HepG2 (cell line): ENCODE measurements around the gene TSPYL6. TPM values are rescaled to one million over a fixed set of nuclear protein-coding genes. Genes with fewer than 3 reads are reported as not detected.

ENCODE experiments used
- ATAC-seq: fragments of 200-7000 bp; cut with Tn5 transposase; 3 replicates; pipeline ENCODE4 v1.9.1; 2020; ENCODE audit warnings: mild to moderate bottlenecking, moderate library complexity
- BruUV-seq: library from RNA; stranded (reverse); fragments of 400-500 nt; replicated peaks from 2 replicates; lab custom pipeline; 2021; lab: Mats Ljungman, UMichigan
- CTCF ChIA-PET: fragments of 300-600 bp; formaldehyde crosslinking; extraction: SDS; loops from one replicate; lab custom pipeline; 2021; ENCODE audit warnings: low total read pairs, inconsistent platforms, low intra/inter-chr PET ratio; lab: Yijun Ruan, JAX
- POLR2A ChIA-PET: fragments of 350-600 bp; sonication (Branson Sonifier 250); formaldehyde crosslinking; loops from one replicate; lab custom pipeline; 2020; ENCODE audit warnings: antibody characterized with exemption, inconsistent platforms; lab: Yijun Ruan, JAX
- DNase-seq: peaks from one replicate; pipeline ENCODE4 v3.0.0-alpha.2; 2015; ENCODE audit warnings: low spot score
- FAIRE-seq: peaks from 3 replicates; lab custom pipeline; 2011; peaks lifted over from hg19 to GRCh38; lab: Jason Lieb, UNC
- H2AFZ ChIP-seq: one replicate; pipeline ENCODE4 v1.6.1; 2011; ENCODE audit warnings: low read length, inconsistent platforms
- H3K27ac ChIP-seq: fragments of 300-600 bp; 3 replicates; pipeline ENCODE4 v1.8.0; 2011; ENCODE audit warnings: mixed run types, mild to moderate bottlenecking, mixed read lengths, low read length, inconsistent platforms; ENCODE audit not compliant: insufficient read depth; ENCODE audit errors: extremely low read length
- H3K27me3 ChIP-seq, 2 experiments: fragments of 200-600 bp in 1 of 2; 2 replicates in 1 of 2; 3 replicates in 1 of 2; pipeline versions ENCODE4 v1.6.0 to v1.8.0; 2011; ENCODE audit warnings: low read length in 2 of 2, mild to moderate bottlenecking in 2 of 2, moderate library complexity in 2 of 2, inconsistent platforms in 1 of 2; ENCODE audit not compliant: insufficient read depth in 2 of 2, control insufficient read depth in 1 of 2
- H3K36me3 ChIP-seq, 2 experiments: fragments of 200-600 bp in 1 of 2; replicated peaks in 1 of 2; 2 replicates in 1 of 2; 3 replicates in 1 of 2; pipeline versions ENCODE4 v1.5.1 to v1.8.0; 2011; ENCODE audit warnings: low read length in 2 of 2, inconsistent platforms in 1 of 2; ENCODE audit not compliant: insufficient read depth in 2 of 2, control insufficient read depth in 1 of 2
- H3K4me1 ChIP-seq: 2 replicates; pipeline ENCODE4 v1.5.1; 2012; ENCODE audit warnings: low read length, inconsistent platforms; ENCODE audit not compliant: insufficient read depth
- H3K4me2 ChIP-seq: 2 replicates; pipeline ENCODE4 v1.6.0; 2011; ENCODE audit warnings: low read depth, low read length, inconsistent platforms
- H3K4me3 ChIP-seq, 3 experiments: fragments of 200-600 bp in 1 of 3; sonication (generic), shearing (Covaris generic) in 1 of 3; replicated peaks in 1 of 3; 2 replicates each; pipeline ENCODE4 v1.5.1; 2011 to 2016; ENCODE audit warnings: low read length in 3 of 3, inconsistent platforms in 2 of 3, low read depth in 2 of 3, mild to moderate bottlenecking in 2 of 3, control low read depth in 1 of 3, mixed read lengths in 1 of 3; ENCODE audit not compliant: insufficient read depth in 1 of 3
- H3K79me2 ChIP-seq: one replicate; pipeline ENCODE4 v1.6.1; 2011; ENCODE audit warnings: low read length, inconsistent platforms; ENCODE audit not compliant: insufficient read depth
- H3K9ac ChIP-seq: 2 replicates; pipeline ENCODE4 v1.6.0; 2011; ENCODE audit warnings: mild to moderate bottlenecking, low read depth, low read length, inconsistent platforms; ENCODE audit not compliant: insufficient read depth
- H3K9me3 ChIP-seq: 2 replicates; pipeline ENCODE4 v1.5.1; 2012; ENCODE audit warnings: mild to moderate bottlenecking, low read length
- H4K20me1 ChIP-seq: 2 replicates; pipeline ENCODE4 v1.6.0; 2011; ENCODE audit warnings: inconsistent platforms, mild to moderate bottlenecking, low read length, moderate library complexity; ENCODE audit not compliant: insufficient read depth
- MBD4 ChIP-seq: IDR thresholded peaks from 2 replicates; pipeline ENCODE4 v1.6.1; 2012; ENCODE audit warnings: low read length, inconsistent platforms, borderline replicate concordance
- PCBP1 ChIP-seq: fragments of 200-400 bp; formaldehyde crosslinking; IDR thresholded peaks from 2 replicates; pipeline ENCODE4 v1.6.1; 2017; ENCODE audit warnings: mild to moderate bottlenecking, low read depth, low read length, borderline replicate concordance
- XRCC5 ChIP-seq: fragments of 200-400 bp; formaldehyde crosslinking; optimal IDR thresholded peaks from 2 replicates; pipeline ENCODE3; 2017; ENCODE audit warnings: mild to moderate bottlenecking, low read length
- ZMYM3 ChIP-seq: sonication (generic); formaldehyde crosslinking; IDR thresholded peaks from 2 replicates; pipeline ENCODE4 v1.5.1; 2020; ENCODE audit warnings: mild to moderate bottlenecking, missing genetic modification reagents
- ZNF138 ChIP-seq: sonication (generic); formaldehyde crosslinking; IDR thresholded peaks from 2 replicates; pipeline ENCODE4 v1.5.0; 2020; ENCODE audit warnings: mild to moderate bottlenecking, low read depth, missing genetic modification reagents
- ZNF326 ChIP-seq: sonication (generic); formaldehyde crosslinking; IDR thresholded peaks from 2 replicates; pipeline ENCODE4 v1.4.0; 2020; ENCODE audit warnings: missing genetic modification reagents, borderline replicate concordance
- WGBS: methylation state at CpG from one replicate; pipeline ENCODE4 v1.1.6; 2017; ENCODE audit warnings: low lambda C conversion rate; 5-methylcytosine and 5-hydroxymethylcytosine counted together
- in situ Hi-C: cut with HindIII; loops from 2 replicates; pipeline ENCODE4 v1.10.0; 2017; ENCODE audit warnings: low pct_unique_long_range_greater_than_20kb; ENCODE audit not compliant: extremely low pct_ligation_motif_present
- intact Hi-C: fragments of 100-400 bp; cut with micrococcal nuclease; formaldehyde crosslinking; loops from one replicate; pipeline ENCODE4 v1.10.0; 2022; ENCODE audit not compliant: unreplicated experiment
- polyA plus RNA-seq, 8 experiments: library from polyadenylated mRNA; depleted of rRNA in 3 of 8; stranded (reverse) in 7 of 8; unstranded in 1 of 8; fragments of >200 nt; fragmentation: Illumina TruSeq in 4 of 8; extraction: Trizol in 4 of 8; gene quantifications; 2 replicates each; pipeline versions ENCODE4 v1.2.1 to v1.2.3, GENCODE V29; 2011 to 2016; ENCODE audit warnings: low read depth in 4 of 8, missing spikeins in 1 of 8, mixed read lengths in 1 of 8; ENCODE audit not compliant: insufficient read depth in 1 of 8
- total RNA-seq, 5 experiments: library from RNA; depleted of rRNA; stranded (reverse); fragments of >200 nt; fragmentation: Illumina TruSeq; extraction: Trizol; gene quantifications; 2 replicates each; pipeline ENCODE4 v1.2.3, GENCODE V29; 2016; ENCODE audit warnings: low read depth in 1 of 5
- TF ChIP-seq, protein P1 (sequence below): sonication (generic); formaldehyde crosslinking; IDR thresholded peaks from 2 replicates; pipeline ENCODE4 v1.8.1; 2023; ENCODE audit warnings: missing genetic modification reagents, inconsistent platforms, borderline replicate concordance
- TF ChIP-seq, protein P2 (sequence below): sonication (generic); formaldehyde crosslinking; IDR thresholded peaks from 2 replicates; pipeline ENCODE4 v1.4.0; 2020; ENCODE audit warnings: missing genetic modification reagents, borderline replicate concordance
- TF ChIP-seq, protein P3 (sequence below): sonication (generic); formaldehyde crosslinking; IDR thresholded peaks from 2 replicates; pipeline ENCODE4 v1.8.0; 2022; ENCODE audit warnings: low read depth, missing genetic modification reagents
- TF ChIP-seq, protein P4 (sequence below): sonication (generic); formaldehyde crosslinking; IDR thresholded peaks from 2 replicates; pipeline ENCODE4 v1.5.1; 2020; ENCODE audit warnings: missing genetic modification reagents, mild to moderate bottlenecking, borderline replicate concordance

TSPYL6 gene
- total and polyA plus RNA-seq, 2 of the 13 experiments (the other 11 are each of a cell fraction or from before 2014, with no cell fraction given), result 0.03 TPM; not detected in 1

DNA sequence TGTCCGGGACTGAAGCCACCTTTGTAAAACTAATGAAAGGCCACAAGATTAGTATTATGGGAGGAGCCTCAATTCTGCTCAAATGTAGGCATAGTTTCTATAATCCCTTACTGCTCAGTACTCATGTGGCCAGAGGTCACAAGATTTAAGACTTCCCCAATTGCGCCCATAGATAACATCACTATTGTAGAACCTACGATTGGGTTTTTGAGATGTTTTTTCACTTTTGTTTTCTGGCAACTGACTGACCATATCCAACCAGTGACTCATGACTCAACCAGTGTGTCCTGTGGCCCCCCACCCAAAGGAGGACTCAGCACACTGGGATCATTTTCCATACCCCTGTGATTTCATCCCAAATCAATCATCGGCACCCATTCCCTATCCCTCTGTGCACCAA is 15.2 kb upstream of the TSPYL6 start (continued):
- TF ChIP-seq ZNF138 (no peak), XRCC5 (no peak), MBD4 (no peak)

DNA sequence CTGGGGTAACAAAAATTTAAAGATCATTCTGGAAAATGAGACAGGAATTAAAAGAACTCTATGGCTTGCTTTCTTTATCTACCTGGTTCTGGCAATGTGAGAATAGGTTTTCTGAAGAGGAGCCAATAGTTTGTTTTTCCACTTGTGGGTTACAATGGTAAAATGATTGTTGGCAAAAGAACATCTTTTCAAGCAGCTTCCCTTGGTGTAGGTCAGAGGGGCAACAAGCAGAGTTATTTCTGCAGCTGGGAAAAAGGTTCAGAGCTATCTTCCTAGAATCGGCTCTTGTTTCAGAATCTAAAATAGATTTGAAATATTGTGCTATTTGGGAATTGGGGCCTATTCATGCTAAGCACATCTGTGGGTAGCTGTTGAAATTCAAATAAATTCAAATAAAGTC is 11.5 kb upstream of the TSPYL6 start:
- FAIRE-seq, result no peak

More for the DNA sequence above, 11.5 kb upstream of the TSPYL6 start:
- H3K27ac ChIP-seq, result no peak overlapping the region
- H4K20me1 ChIP-seq, result no peaks in the 10 kb centered on the region
- DNase-seq (no peak), ATAC-seq (no peak)
- TF ChIP-seq ZMYM3 (CRISPR knock-in tag), result no peak
- TF ChIP-seq, protein P1, sequence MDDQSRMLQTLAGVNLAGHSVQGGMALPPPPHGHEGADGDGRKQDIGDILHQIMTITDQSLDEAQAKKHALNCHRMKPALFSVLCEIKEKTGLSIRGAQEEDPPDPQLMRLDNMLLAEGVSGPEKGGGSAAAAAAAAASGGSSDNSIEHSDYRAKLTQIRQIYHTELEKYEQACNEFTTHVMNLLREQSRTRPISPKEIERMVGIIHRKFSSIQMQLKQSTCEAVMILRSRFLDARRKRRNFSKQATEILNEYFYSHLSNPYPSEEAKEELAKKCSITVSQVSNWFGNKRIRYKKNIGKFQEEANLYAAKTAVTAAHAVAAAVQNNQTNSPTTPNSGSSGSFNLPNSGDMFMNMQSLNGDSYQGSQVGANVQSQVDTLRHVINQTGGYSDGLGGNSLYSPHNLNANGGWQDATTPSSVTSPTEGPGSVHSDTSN, result no peak
- TF ChIP-seq ZNF326 (CRISPR knock-in tag), result no peak
- TF ChIP-seq, protein P2, sequence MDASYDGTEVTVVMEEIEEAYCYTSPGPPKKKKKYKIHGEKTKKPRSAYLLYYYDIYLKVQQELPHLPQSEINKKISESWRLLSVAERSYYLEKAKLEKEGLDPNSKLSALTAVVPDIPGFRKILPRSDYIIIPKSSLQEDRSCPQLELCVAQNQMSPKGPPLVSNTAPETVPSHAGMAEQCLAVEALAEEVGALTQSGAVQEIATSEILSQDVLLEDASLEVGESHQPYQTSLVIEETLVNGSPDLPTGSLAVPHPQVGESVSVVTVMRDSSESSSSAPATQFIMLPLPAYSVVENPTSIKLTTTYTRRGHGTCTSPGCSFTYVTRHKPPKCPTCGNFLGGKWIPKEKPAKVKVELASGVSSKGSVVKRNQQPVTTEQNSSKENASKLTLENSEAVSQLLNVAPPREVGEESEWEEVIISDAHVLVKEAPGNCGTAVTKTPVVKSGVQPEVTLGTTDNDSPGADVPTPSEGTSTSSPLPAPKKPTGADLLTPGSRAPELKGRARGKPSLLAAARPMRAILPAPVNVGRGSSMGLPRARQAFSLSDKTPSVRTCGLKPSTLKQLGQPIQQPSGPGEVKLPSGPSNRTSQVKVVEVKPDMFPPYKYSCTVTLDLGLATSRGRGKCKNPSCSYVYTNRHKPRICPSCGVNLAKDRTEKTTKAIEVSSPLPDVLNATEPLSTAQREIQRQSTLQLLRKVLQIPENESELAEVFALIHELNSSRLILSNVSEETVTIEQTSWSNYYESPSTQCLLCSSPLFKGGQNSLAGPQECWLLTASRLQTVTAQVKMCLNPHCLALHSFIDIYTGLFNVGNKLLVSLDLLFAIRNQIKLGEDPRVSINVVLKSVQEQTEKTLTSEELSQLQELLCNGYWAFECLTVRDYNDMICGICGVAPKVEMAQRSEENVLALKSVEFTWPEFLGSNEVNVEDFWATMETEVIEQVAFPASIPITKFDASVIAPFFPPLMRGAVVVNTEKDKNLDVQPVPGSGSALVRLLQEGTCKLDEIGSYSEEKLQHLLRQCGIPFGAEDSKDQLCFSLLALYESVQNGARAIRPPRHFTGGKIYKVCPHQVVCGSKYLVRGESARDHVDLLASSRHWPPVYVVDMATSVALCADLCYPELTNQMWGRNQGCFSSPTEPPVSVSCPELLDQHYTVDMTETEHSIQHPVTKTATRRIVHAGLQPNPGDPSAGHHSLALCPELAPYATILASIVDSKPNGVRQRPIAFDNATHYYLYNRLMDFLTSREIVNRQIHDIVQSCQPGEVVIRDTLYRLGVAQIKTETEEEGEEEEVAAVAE (CRISPR knock-in tag), result no peak
- TF ChIP-seq, protein P3, sequence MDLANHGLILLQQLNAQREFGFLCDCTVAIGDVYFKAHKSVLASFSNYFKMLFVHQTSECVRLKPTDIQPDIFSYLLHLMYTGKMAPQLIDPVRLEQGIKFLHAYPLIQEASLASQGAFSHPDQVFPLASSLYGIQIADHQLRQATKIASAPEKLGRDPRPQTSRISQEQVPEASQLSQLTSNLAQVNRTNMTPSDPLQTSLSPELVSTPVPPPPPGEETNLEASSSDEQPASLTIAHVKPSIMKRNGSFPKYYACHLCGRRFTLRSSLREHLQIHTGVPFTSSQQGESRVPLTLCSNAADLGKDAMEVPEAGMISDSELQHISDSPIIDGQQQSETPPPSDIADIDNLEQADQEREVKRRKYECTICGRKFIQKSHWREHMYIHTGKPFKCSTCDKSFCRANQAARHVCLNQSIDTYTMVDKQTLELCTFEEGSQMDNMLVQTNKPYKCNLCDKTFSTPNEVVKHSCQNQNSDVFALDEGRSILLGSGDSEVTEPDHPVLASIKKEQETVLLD, result no peak
- TF ChIP-seq, protein P4, sequence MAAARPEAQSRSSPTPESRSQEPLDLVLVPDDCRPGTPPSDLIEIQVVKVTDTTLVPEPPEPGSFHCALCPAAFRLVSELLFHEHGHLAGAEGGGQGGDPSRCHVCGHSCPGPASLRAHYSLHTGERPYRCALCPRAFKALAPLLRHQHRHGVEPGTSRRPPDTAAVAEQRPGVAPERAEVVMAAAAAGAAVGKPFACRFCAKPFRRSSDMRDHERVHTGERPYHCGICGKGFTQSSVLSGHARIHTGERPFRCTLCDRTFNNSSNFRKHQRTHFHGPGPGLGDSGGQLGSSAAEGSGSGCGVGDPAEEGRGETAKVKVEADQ (CRISPR knock-in tag), result no peak
- TF ChIP-seq PCBP1, result no peak
- peaks cover 11% of the 10 kb centered on the region for H3K9me3 ChIP-seq
- BruUV-seq, result no TSS peak
- no peak overlapping the region for H2AFZ ChIP-seq
- H3K27me3 ChIP-seq, result no peaks in the 10 kb centered on the region
- in situ Hi-C loops (no loop called here), intact Hi-C loops (no loop called here)
- ChIA-PET POLR2A (no interaction called here), CTCF (no interaction called here)
- peaks cover 26% of the 10 kb centered on the region for H3K4me1 ChIP-seq
- H3K4me3 ChIP-seq, result no peak overlapping the region
- 88% methylated on average over 1 of the region's 1 CpG for WGBS
- no peaks in the 10 kb centered on the region for H3K36me3 ChIP-seq
- H3K4me2 ChIP-seq, result no peak overlapping the region
- no peaks in the 10 kb centered on the region for H3K79me2 ChIP-seq
- no peak overlapping the region for H3K9ac ChIP-seq
